ENCODE measurements around the gene DDX39B.
A peak's percentile ranks its signal among the peaks of the same experiment; 100 is the strongest.
"Not testable (repeated sequence)": the region's sequence is repeated elsewhere in the genome, so short reads cannot be mapped to it uniquely, and the experiment has no call there.

The DDX39B gene
- total RNA-seq: 145 to 195 reads per million in 2 donors

DNA sequence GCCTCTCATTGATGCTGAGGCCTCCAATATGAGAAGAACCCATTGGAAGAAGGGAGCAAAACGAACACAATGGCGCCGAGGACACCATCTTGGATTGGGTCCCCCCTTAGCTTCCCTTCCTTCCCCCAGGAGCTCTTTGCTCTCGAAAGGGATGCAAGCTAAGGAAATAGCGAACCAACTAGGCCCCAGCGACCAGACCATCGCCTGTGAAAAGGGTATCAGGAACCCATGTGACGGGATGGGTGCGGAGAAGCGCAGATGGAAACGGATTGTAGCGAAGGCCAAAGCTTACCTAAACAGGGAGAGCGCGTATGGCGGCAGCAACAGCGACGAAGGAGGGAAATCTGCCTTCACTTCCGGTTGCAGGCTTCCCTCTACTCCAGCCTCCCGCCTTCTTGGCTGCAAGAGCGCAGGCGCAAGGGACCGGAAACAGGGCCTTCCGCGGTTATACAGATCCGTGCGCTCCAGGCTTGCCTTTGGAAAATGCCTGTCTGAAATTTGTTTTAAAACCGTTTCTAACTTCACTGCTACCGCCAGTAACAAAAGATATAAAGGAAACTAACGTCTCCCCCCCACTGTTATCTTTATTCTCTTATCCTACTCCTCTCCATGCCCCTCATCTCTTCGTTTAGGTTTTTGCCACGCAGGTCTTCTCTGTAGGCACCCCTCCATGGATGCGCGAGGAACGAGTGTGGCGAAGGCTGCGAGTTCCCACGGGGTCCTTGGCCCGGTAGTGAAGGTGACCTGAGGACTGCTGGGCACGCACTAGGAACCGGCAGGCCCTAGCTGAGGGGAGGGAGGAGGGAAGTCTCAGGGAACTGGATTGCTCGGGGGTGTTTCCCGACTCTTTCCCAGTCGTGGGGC, at the start of gene DDX39B:
Gene DDX39B, minus strand, starts transcription at position 346 of the 864 bp plus-strand sequence. CDS start 1,471 bp downstream, outside the sequence.
- peak; percentile 77 for DNase-seq

DNA sequence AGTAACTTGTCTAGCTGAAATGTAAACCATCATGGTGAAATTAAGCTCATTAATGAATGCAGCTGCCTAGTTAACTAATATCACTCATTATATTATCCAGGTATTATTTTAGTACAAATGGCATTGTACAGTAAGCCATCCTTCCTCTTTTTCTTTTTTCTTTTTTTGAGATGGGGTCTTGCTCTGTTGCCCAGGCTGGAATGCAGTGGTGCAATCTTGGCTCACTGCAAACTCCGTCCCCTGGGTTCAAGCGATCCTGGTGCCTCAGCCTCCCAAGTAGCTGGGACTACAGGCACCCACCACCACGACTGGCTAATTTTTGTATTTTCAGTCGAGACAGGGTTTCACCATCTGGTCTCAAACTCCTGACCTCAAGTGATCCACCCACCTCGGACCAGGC, 48.9 kb upstream of the DDX39B start:
- not testable (repeated sequence) for DNase-seq

GRCh38 chr6:31588871-31589650, 47.3 kb upstream of the DDX39B start:
- DNase-seq: no peak

- no peak for DNase-seq
Measured at GRCh38 chr6:31587791-31588777, 46.3 kb upstream of the DDX39B start.

DNA sequence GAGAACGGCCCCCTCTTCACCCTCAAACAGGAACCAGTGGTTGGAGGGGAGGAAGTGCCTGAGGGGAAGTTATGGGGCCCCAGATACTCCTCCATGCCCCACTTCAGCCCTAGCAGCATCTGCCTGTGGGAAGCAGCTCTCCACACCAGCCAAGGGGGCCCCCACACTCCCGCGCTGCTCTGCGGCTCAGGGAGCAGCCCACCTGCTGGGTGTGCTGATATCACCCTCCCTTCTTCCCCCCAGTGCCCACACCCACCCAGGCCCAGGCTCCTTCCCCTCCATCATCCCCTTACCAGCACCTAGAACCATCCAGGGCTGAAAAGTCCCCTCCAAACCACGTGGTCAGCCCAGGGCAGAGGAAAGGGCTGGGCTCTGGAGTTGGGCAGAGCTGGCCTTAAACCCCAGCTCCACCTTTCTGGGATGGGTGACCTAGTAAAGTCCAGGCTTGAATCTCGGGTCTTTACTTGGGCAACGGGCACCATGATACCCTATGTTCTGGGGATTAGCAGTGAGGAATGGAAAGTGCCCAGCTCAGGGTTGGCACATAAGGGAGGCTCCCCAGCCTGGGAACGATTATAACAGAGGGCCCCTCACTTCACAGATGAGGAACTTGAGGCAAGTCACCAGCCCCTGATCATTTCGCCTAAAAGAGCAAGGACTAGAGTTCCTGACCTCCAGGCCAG, 44.9 kb upstream of the DDX39B start:
- DNase-seq: no peak

DNA sequence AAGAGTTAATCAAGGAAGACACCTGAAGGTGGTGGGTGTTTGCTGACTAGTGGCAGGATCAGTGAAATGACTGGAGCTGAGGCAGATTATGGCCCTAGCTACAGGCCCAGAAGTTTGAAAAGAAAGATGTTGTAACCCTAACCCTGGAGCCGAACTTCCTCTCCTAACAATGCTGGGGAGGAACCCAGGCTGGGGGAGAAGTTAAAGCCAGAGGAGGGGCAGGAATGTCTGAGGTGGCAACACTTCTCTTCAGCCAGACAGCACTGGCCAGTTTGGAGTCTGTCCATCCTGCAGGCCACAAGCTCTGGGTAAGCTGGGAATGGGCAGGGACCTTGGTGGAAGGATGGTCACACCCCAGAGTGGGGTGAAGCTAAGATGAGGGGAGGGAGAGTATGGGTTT, 44.2 kb upstream of the DDX39B start, which contains the start of gene LST1:
Gene LST1, plus strand, starts transcription at position 270 of the 400 bp plus-strand sequence. CDS start 1,023 bp downstream, outside the sequence.
- DNase-seq: no peak

DNA sequence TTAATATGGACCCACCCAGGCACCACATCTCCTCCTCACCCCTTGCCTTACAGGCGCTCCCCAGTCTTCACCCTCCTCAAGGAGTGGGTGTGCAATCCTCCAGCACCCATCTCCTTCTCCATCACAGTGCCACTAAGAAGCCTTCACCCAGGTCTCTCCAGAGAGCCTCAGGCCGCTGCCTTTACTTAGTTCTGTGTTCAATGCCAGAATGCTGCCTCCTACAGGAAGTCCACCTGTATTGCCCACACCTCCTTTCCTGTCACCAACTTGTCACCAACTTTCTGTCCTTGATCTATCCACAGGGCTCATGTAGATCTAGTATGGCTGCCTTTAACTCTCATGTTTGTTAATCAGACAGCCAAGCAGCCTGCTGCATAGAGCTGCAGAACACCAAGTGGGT, 43.7 kb upstream of the DDX39B start:
- no peak for DNase-seq

DNA sequence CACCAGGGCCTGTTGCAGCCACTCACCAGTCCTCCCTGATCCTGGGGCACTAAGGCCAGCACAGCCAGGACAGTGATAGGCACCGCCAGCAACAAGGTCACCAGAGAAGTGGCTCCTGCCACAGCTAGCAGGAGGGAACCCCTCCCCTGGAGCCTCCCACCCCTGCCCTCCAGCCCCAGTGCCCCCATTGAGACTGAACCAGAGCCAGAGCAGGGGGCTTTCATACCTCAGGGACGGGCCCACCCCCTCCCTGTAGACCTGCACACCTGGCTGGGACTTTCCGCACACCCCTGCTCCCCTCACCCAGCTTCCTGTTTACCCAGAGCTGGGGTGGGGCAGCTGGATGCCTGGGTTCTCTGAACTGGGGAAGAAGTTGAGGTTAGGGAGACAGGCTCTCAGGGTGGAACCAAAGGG, 40.4 kb upstream of the DDX39B start, which contains the start of gene LTB:
Gene LTB, minus strand, starts transcription at position 195 of the 414 bp plus-strand sequence. Its CDS starts 7 bp downstream, at position 188.
- DNase-seq: no peak

DNA sequence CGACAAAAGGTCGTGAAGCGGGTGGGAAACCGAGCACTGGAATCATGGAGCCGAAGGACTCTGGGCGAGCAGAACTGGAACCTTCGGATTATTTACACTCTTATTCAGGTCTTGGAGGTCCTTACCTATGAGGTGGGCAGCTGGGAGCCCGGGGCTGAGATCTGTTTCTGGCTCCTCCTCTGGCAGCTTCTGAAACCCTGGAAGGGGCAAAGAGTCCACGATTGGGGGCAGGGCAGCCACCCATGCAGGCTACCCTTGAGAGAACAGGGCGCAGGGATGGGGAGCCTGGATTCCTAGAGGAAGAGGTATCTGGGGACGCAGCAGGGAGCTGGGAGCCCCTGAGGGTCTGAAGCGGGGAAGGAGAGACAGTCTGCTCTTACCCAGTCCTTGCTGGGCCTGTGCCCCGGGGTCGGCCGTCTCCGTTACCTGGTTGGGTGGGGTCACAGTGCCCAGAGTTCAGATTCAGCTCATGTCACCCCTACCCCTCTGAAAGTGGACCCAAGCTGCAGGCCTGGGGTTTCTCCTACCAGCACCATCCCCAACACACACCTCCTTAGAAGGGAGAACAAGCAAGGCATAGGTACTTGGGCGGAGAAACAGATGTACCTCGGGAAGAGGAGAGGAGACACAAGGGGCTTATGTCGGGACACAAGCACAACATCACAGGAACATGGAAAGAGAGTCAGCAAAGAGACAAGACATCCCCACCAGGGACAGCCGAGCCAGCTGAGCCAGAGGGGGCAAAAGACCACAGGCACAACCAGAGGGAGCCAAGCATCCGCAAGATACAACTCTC, 39.8 kb upstream of the DDX39B start:
- DNase-seq: no peak

DNA sequence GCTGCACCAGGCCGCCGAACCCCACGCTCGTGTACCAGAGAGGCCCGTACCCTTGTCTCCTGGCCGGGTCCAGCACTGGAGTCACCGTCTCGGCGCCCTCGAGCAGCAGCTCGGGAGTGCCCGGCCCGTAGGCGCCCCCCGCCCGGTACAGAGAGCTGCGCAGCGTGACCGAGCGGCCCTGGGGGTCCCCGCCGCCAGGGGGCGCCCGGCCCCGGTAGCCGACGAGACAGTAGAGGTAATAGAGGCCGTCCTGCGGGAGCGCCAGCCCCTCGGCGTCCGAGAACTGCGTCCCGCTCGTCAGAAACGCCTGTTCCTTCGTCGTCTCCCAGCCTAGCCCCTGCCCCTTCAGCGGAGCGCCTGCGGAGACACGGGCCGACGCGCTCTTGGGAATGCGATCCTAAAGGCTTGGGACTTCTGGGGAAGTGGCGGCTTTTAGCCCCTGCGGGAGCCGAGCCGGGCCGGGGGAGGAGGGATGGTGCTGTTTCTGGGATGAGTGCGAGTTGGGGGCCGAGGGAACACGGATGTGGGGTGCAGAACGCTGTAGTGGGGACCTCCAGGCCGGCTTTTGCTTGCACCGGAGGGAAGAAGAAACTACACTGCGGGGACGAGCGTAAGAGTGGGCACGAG, 39.1 kb upstream of the DDX39B start:
- peak; percentile 83 for DNase-seq

- DNase-seq: no peak
Measured at GRCh38 chr6:31580438-31580740, 38.6 kb upstream of the DDX39B start.

DNA sequence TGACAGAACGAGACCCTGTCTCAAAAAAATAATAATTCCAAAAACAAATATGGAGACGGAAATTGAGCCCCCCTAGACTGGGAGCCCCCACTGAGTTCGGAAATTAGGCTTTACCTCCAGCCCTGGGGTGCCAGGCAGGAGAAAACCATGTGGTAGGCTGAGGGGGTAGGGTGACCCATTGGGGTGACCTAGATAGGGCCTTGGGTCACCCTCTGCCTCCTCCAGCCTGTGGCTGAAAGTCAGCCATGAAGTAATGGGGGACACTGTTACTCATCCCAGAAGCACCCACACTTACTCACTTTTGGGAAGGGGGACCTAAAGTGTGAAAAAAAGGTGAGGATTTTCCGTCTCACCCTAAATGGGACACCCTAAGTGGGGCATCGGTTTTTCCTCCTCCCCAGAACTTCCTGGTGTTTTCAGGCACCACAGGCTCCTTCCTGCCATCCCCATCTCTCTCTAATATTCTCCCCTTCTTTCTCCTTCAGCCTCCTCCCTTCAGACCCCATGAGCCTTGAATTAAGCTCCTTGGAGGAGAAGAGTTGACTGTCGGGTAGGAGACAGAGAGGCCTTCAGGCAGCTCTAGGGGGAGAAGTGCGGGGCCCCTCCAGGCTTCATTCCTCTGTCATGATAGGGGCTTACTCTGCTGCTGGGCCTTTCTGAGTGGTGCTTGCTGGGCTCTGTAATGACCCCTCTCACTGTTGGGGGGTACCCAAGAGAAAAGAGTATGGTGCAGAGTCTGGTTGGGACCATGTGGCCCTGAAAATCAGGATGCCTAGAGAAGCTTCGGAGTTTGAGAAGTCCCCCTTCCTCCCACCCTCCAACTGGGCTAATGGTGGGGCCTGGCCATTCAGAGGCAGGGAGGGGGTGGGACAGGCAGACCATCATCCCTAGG, 38.0 kb upstream of the DDX39B start:
- no peak for DNase-seq

DNA sequence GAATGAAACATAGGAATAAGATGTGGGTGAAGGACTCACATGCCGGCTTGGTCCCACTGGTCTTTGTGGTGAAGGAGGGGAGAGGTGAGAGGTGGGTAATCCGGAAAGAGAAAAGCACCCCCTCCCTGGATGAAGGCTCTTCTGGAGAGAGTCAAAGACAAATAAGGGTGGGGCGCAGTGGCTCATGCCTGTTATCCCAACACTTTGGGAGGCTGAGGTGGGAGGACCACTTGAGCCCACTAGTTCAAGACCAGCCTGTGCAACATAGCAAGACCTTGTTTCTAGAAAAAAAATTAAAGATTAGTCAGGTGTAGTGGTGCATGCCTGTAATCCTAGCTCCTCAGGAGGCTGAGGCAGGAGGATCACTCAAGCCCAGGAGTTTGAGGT, 37.3 kb upstream of the DDX39B start:
- no peak for DNase-seq

DNA sequence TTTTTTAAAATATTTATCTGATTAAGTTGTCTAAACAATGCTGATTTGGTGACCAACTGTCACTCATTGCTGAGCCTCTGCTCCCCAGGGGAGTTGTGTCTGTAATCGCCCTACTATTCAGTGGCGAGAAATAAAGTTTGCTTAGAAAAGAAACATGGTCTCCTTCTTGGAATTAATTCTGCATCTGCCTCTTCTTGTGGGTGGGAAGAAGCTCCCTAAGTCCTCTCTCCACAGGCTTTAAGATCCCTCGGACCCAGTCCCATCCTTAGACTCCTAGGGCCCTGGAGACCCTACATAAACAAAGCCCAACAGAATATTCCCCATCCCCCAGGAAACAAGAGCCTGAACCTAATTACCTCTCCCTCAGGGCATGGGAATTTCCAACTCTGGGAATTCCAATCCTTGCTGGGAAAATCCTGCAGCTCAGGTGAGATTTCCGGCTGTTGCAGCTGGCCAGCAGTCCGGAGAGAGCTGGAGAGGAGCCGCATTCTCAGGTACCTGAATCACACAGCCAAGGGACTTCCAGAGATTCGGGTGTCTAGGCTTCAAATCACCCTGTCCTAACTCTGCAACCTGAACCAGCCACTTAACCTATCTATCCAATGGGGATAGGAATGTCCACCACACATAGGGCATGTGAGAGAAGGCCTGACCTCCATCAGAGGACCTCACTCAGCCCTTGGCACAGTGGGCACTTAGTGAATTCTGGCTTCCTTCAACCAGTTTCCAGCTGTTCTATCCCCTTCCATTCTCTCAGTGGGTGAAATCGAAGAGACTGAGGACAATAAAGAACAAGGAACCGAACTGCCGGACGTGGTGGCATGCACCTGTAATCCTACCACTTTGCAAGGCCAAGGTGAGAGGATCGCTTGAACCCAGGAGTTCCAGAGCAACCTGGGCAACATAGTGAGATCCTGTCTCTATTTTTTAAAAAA, 36.6 kb upstream of the DDX39B start:
- DNase-seq: no peak

GRCh38 chr6:31577579-31577966, 35.8 kb upstream of the DDX39B start:
- DNase-seq: no peak

- no peak for DNase-seq
Measured at GRCh38 chr6:31576897-31577578, 35.2 kb upstream of the DDX39B start.

DNA sequence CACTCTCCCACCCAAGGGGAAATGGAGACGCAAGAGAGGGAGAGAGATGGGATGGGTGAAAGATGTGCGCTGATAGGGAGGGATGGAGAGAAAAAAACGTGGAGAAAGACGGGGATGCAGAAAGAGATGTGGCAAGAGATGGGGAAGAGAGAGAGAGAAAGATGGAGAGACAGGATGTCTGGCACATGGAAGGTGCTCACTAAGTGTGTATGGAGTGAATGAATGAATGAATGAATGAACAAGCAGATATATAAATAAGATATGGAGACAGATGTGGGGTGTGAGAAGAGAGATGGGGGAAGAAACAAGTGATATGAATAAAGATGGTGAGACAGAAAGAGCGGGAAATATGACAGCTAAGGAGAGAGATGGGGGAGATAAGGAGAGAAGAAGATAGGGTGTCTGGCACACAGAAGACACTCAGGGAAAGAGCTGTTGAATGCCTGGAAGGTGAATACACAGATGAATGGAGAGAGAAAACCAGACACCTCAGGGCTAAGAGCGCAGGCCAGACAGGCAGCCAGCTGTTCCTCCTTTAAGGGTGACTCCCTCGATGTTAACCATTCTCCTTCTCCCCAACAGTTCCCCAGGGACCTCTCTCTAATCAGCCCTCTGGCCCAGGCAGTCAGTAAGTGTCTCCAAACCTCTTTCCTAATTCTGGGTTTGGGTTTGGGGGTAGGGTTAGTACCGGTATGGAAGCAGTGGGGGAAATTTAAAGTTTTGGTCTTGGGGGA, 34.3 kb upstream of the DDX39B start:
- no peak for DNase-seq
